Endothelial cell of umbilical vein (primary cell): ENCODE data around the gene PSAP. TPM values are rescaled to one million over a fixed set of nuclear protein-coding genes. Genes with fewer than 3 reads are reported as not detected.

Source experiments
- BruUV-seq: library from RNA; stranded (reverse); fragments of 400-500 nt; replicated peaks from 2 replicates; lab custom pipeline; 2021; lab: Mats Ljungman, UMichigan
- CTCF ChIA-PET: fragments of 300-600, 350-600 bp; sonication (Branson Sonifier 250); formaldehyde crosslinking; loops from one replicate; lab custom pipeline; 2021; ENCODE audit warnings: antibody characterized with exemption, inconsistent platforms; lab: Charles Lee
- POLR2A ChIA-PET: fragments of 300-600, 350-600 bp; sonication (Branson Sonifier 250); formaldehyde crosslinking; loops from one replicate; lab custom pipeline; 2021; ENCODE audit warnings: antibody characterized with exemption, inconsistent platforms; lab: Charles Lee
- DNase-seq: peaks from one replicate; pipeline ENCODE4 v3.0.0-alpha.2; 2011; ENCODE audit warnings: low read depth, low spot score
- FAIRE-seq: peaks from 2 replicates; lab custom pipeline; 2011; peaks lifted over from hg19 to GRCh38; lab: Jason Lieb, UNC
- H2AFZ ChIP-seq: 2 replicates; pipeline ENCODE4 v1.6.0; 2012; ENCODE audit warnings: low read depth, low read length, control low read depth, inconsistent platforms
- H3K27ac ChIP-seq: 2 replicates; pipeline ENCODE4 v1.5.1; 2011; ENCODE audit warnings: low read depth, mild to moderate bottlenecking, control low read depth, low read length, moderate library complexity; ENCODE audit not compliant: insufficient read depth
- H3K27me3 ChIP-seq, 2 experiments: 2 replicates each; pipeline versions ENCODE4 v1.6.0 to v1.6.1; 2011; ENCODE audit warnings: low read length in 2 of 2, mixed read lengths in 1 of 2; ENCODE audit not compliant: control insufficient read depth in 2 of 2, insufficient read depth in 2 of 2
- H3K36me3 ChIP-seq, 2 experiments: 2 replicates in 1 of 2; 3 replicates in 1 of 2; pipeline ENCODE4 v1.5.1; 2011; ENCODE audit warnings: low read length in 2 of 2, mild to moderate bottlenecking in 1 of 2, moderate library complexity in 1 of 2; ENCODE audit not compliant: control insufficient read depth in 2 of 2, insufficient read depth in 2 of 2; ENCODE audit errors: extremely low read depth in 1 of 2
- H3K4me1 ChIP-seq: 3 replicates; pipeline ENCODE4 v1.5.1; 2011; ENCODE audit warnings: mild to moderate bottlenecking, low read length; ENCODE audit not compliant: control insufficient read depth, insufficient read depth; ENCODE audit errors: extremely low read depth
- H3K4me2 ChIP-seq: 2 replicates; pipeline ENCODE4 v1.6.1; 2011; ENCODE audit warnings: low read length, control low read depth, mixed read lengths; ENCODE audit not compliant: insufficient read depth
- H3K4me3 ChIP-seq, 3 experiments: fragments of 200-600 bp in 1 of 3; sonication (generic), shearing (Covaris generic) in 1 of 3; replicated peaks in 1 of 3; 2 replicates each; pipeline ENCODE4 v1.5.1; 2011 to 2016; ENCODE audit warnings: control low read depth in 3 of 3, low read length in 3 of 3, mild to moderate bottlenecking in 2 of 3, inconsistent platforms in 1 of 3, low read depth in 1 of 3, moderate library complexity in 1 of 3; ENCODE audit not compliant: insufficient read depth in 1 of 3
- H3K79me2 ChIP-seq: 2 replicates; pipeline ENCODE4 v1.6.0; 2012; ENCODE audit warnings: low read length, inconsistent platforms; ENCODE audit not compliant: control insufficient read depth, insufficient read depth
- H3K9ac ChIP-seq: replicated peaks from 2 replicates; pipeline ENCODE3; 2011; ENCODE audit warnings: low read length, control low read depth; ENCODE audit not compliant: insufficient read depth; ENCODE audit errors: extremely low read depth
- H3K9me1 ChIP-seq: replicated peaks from 3 replicates; pipeline ENCODE4 v1.6.0; 2011; ENCODE audit warnings: mild to moderate bottlenecking, low read length; ENCODE audit not compliant: control insufficient read depth, insufficient read depth; ENCODE audit errors: extremely low read depth
- H3K9me3 ChIP-seq: replicated peaks from 2 replicates; pipeline ENCODE4 v1.5.1; 2012; ENCODE audit warnings: low read length, inconsistent platforms; ENCODE audit not compliant: control insufficient read depth, insufficient read depth
- H4K20me1 ChIP-seq: replicated peaks from 2 replicates; pipeline ENCODE3; 2011; ENCODE audit warnings: mild to moderate bottlenecking, low read length; ENCODE audit not compliant: control insufficient read depth, insufficient read depth; ENCODE audit errors: extremely low read depth
- EZH2 ChIP-seq: IDR thresholded peaks from 2 replicates; pipeline ENCODE4 v1.6.1; 2012; ENCODE audit warnings: borderline replicate concordance, low read depth, mild to moderate bottlenecking, moderate library complexity, low read length, inconsistent platforms; ENCODE audit not compliant: severe bottlenecking
- FOS ChIP-seq: IDR thresholded peaks from 2 replicates; pipeline ENCODE4 v1.6.1; 2011; ENCODE audit warnings: mild to moderate bottlenecking, low read length, moderate library complexity, borderline replicate concordance; ENCODE audit not compliant: insufficient read depth
- GATA2 ChIP-seq: IDR thresholded peaks from 2 replicates; pipeline ENCODE4 v1.7.0; 2011; ENCODE audit warnings: low read depth, mild to moderate bottlenecking, moderate library complexity, mixed read lengths, low read length; ENCODE audit not compliant: insufficient read length, insufficient read depth
- JUN ChIP-seq: IDR thresholded peaks from 2 replicates; pipeline ENCODE4 v1.6.1; 2011; ENCODE audit warnings: borderline replicate concordance, low read depth; ENCODE audit not compliant: insufficient read length, insufficient read depth
- MYC ChIP-seq: IDR thresholded peaks from one replicate; pipeline ENCODE4 v1.6.1; 2011; ENCODE audit warnings: mild to moderate bottlenecking, low read depth, low read length
- POLR2A ChIP-seq: IDR thresholded peaks from 2 replicates; pipeline ENCODE4 v1.6.1; 2012; ENCODE audit warnings: low read depth, mild to moderate bottlenecking, control low read depth, low read length
- POLR2AphosphoS5 ChIP-seq: IDR thresholded peaks from 2 replicates; pipeline ENCODE4 v1.6.1; 2012; ENCODE audit warnings: low read depth, mild to moderate bottlenecking, control low read depth, low read length, moderate library complexity; ENCODE audit not compliant: insufficient read depth
- dilution Hi-C: fragments of 300-500 bp; cut with MboI; formaldehyde crosslinking; loops from one replicate; pipeline ENCODE4 v1.15.0; 2019; ENCODE audit warnings: low sequenced_read_pairs; ENCODE audit not compliant: extremely low pct_ligation_motif_present
- intact Hi-C: fragments of 100-400 bp; cut with micrococcal nuclease; formaldehyde crosslinking; loops from one replicate; pipeline ENCODE4 v1.10.0; 2022
- polyA plus RNA-seq, 4 experiments: library from polyadenylated mRNA; depleted of rRNA in 3 of 4; stranded (reverse) in 3 of 4; unstranded in 1 of 4; fragments of >200 nt; gene quantifications; 2 replicates each; pipeline versions ENCODE4 v1.2.1 to v1.2.3, GENCODE V29; 2011 to 2012; ENCODE audit warnings: missing spikeins in 1 of 4
- total RNA-seq: library from RNA; stranded (reverse); gene quantifications from 2 replicates; pipeline ENCODE4 v1.2.3, GENCODE V29; 2021
- TF ChIP-seq, protein P1 (sequence below): IDR thresholded peaks from 2 replicates; pipeline ENCODE4 v1.6.1; 2011; ENCODE audit not compliant: insufficient read depth, insufficient read length
- TF ChIP-seq, protein P2 (sequence below), 2 donors: IDR thresholded peaks; 1 replicate in 1 of 2; 2 replicates in 1 of 2; pipeline ENCODE4 v1.5.1; 2011; ENCODE audit warnings: low read length in 2 of 2, mild to moderate bottlenecking in 2 of 2, moderate library complexity in 2 of 2, control low read depth in 1 of 2, inconsistent platforms in 1 of 2, low read depth in 1 of 2; ENCODE audit not compliant: insufficient read depth in 1 of 2; ENCODE audit errors: extremely low read depth in 1 of 2

The PSAP gene
- total and polyA plus RNA-seq, 2 donors (not counting 3 experiments of a cell fraction or from before 2014, with no cell fraction given), result 644 to 1,476 TPM

DNA sequence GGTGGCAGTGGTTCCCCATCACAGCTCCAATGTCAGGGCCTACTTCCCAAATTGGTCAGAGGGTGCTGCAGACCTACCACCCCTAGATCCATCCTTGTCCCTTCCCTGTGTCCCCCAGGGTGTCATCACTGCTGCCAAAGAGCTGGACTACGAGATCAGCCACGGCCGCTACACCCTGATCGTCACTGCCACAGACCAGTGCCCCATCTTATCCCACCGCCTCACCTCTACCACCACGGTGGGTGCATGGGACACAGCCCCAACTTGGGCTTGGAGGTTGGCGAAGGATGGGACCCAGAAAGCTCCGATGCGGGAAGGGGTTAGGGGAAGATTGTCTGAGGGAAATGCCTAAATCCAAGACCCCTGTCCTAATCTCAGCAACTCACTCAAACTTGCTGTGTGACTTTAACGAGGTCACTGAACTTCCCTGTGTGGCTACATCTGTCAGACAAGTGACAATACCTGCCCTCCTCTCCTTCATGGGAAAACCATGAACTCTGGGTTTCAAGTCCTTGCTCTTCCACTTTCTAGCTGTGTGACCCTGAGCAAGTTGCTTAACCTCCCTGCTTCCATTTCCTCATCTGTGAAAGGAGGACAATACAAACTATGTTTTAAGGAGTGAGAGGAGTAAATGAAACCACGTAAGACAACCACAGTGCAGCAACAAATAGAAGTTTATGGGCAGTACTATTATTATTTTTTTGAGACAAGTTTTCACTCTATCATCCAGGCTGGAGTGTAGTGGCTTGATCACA lies 72.8 kb downstream of the PSAP start:
- DNase-seq (no peak), FAIRE-seq (no peak)
- H4K20me1 ChIP-seq, result no peaks in the 10 kb centered on the region
- H3K9me1 ChIP-seq, result no peaks in the 10 kb centered on the region
- peaks cover 2% of the 10 kb centered on the region for H3K4me1 ChIP-seq
- no peaks in the 10 kb centered on the region for H3K36me3 ChIP-seq
- no peak overlapping the region for H3K4me3 ChIP-seq
- ChIA-PET POLR2A (no interaction called here), CTCF (no interaction called here)
- TF ChIP-seq, protein P1, sequence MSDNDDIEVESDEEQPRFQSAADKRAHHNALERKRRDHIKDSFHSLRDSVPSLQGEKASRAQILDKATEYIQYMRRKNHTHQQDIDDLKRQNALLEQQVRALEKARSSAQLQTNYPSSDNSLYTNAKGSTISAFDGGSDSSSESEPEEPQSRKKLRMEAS, result no peak
- TF ChIP-seq, protein P2, sequence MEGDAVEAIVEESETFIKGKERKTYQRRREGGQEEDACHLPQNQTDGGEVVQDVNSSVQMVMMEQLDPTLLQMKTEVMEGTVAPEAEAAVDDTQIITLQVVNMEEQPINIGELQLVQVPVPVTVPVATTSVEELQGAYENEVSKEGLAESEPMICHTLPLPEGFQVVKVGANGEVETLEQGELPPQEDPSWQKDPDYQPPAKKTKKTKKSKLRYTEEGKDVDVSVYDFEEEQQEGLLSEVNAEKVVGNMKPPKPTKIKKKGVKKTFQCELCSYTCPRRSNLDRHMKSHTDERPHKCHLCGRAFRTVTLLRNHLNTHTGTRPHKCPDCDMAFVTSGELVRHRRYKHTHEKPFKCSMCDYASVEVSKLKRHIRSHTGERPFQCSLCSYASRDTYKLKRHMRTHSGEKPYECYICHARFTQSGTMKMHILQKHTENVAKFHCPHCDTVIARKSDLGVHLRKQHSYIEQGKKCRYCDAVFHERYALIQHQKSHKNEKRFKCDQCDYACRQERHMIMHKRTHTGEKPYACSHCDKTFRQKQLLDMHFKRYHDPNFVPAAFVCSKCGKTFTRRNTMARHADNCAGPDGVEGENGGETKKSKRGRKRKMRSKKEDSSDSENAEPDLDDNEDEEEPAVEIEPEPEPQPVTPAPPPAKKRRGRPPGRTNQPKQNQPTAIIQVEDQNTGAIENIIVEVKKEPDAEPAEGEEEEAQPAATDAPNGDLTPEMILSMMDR (IDR thresholded peaks at IDR 0.05; ENCODE audit: extremely low read depth in 1 of 2, insufficient read depth in 1 of 2, low read depth in 1 of 2, low read length in 2 of 2), result no peak
- no peak for TF ChIP-seq JUN
- no peak for TF ChIP-seq FOS
- no peak for TF ChIP-seq MYC
- no peak for TF ChIP-seq GATA2
- TF ChIP-seq EZH2, result no peak
- no peak for TF ChIP-seq POLR2AphosphoS5
- no peak for TF ChIP-seq POLR2A
- H3K9me3 ChIP-seq, result no peaks in the 10 kb centered on the region
- intact Hi-C loops (no loop called here), dilution Hi-C loops (no loop called here)
- no peak overlapping the region for H3K9ac ChIP-seq
- no peaks in the 10 kb centered on the region for H3K27me3 ChIP-seq
- no peak overlapping the region for H3K27ac ChIP-seq
- no peak overlapping the region for H2AFZ ChIP-seq
- BruUV-seq, result no TSS peak
- no peak overlapping the region for H3K4me2 ChIP-seq
- no peaks in the 10 kb centered on the region for H3K79me2 ChIP-seq
